Tongue (tissue), 2 donors: ENCODE data around the gene AMELX. TPM values are rescaled to one million over a fixed set of nuclear protein-coding genes. Genes with fewer than 3 reads are reported as not detected.

ENCODE experiments used
- DNase-seq: peaks from one replicate; pipeline ENCODE4 v3.0.0-alpha.2; 2015
- total RNA-seq: library from RNA; depleted of rRNA; stranded (reverse); fragments of >200 nt; gene quantifications from one replicate; pipeline ENCODE4 v1.2.3, GENCODE V29; 2014

AMELX gene
- not detected for total RNA-seq

- no peak for DNase-seq
Observed at GRCh38 chrX:11293113-11293512, at the start of gene AMELX. AMELX (plus strand) TSS chrX:11293413; CDS start chrX:11294789, 1,376 bp downstream.

DNA sequence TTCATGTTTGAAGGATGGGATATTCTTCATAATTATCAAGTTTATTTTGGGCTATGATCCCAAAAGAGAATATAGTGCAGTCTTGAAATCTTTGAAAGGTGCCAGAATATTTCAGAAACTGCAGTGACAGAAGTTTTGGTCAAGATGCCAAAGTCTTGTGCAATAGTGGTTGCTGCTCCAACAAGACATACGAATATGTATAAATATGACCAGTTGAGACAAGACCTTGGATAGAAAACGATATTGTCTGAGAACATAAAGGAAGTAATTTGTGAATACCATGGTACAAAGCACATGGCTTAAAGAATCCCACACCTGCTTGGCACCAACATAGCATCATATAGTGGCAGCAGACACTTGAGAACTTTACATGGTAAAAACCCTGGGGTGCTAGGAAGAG, 48.6 kb upstream of the AMELX start:
- DNase-seq = peak; percentile 63

GRCh38 chrX:11254417-11255109, 38.6 kb upstream of the AMELX start:
- no peak for DNase-seq

DNA sequence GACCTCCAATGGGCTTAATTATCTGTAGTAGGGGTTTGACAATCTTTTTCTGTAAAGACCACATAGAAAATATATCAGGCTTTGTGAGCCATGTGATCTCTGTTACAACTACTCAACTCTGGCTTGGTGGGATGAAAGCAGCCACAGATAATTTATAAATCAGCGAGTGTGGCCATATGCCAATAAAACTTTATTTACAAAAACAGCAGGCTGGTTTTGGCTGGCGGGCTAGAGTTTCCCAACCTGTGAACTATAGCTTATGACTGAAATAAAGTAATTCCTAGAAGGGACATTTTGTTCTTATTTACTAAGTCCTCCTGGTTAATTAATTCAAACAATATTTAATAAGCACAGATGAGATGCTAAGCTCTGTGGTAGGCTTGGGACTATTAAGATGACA, 35.9 kb upstream of the AMELX start:
- no peak for DNase-seq

DNA sequence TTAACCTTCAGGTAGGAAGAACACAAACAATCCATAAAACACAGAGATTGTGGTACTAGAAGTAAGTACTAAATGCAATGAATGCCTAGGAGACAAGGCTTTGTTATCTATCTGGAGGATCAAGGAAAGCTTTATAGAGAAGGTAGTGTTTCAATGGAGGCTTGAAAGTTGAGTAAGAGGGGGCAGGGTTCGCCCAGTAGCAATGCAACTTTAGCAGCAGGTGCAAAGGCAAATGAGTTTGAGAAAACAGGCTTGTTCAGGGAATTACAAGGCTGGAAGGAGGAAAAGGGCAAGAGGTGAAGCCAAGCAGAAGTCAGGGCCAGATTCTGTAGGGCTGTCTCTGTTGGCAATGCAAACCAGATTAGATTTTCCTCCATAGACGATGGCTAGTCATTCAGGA, 35.5 kb upstream of the AMELX start:
- no peak for DNase-seq

- no peak for DNase-seq
Observed at GRCh38 chrX:11259437-11259836, 33.8 kb upstream of the AMELX start.

GRCh38 chrX:11261260-11261659, 32.0 kb upstream of the AMELX start:
- no peak for DNase-seq

- no peak for DNase-seq
Observed at GRCh38 chrX:11264925-11265324, 28.3 kb upstream of the AMELX start.

DNA sequence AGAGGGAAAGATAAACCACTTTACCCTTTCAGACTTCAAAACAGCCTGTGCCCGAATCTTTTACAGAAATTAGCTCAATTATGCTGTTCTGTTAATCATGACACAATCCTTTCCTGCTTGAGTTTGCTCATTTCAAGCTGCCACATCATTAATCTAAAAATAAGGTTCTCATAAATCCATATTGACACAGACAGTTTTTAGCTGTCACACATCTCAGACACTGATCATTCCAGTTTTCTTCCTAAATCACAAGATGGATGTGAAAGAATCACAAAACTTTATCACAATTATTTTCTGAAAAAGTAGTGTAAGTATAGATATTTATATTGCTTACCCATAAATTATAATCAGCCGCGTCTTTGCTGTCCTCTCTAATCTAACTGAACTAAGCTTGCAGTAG, 27.9 kb upstream of the AMELX start:
- DNase-seq = no peak

- peak; percentile 61 for DNase-seq
Observed at GRCh38 chrX:11266573-11267003, 26.6 kb upstream of the AMELX start.

- no peak for DNase-seq
Observed at GRCh38 chrX:11267425-11267824, 25.8 kb upstream of the AMELX start.

DNA sequence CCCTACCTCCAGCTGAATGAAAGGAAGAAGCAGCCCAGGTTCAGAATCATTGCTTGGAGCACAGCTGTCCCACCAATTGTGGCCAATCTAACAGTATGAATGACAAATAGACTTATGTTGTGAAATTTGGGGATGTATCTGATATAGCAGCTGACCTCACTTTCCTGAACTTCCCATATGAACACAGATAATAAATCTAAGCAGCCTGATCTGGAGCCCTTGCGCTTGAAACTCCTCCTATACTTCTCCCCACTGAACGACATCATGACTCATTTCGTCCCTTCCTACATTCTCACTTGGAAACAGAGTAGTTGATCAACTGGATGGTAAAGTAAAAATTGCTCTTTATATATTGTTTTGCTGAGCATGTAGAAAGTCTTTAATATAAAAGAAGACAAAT, 24.2 kb upstream of the AMELX start:
- no peak for DNase-seq

DNA sequence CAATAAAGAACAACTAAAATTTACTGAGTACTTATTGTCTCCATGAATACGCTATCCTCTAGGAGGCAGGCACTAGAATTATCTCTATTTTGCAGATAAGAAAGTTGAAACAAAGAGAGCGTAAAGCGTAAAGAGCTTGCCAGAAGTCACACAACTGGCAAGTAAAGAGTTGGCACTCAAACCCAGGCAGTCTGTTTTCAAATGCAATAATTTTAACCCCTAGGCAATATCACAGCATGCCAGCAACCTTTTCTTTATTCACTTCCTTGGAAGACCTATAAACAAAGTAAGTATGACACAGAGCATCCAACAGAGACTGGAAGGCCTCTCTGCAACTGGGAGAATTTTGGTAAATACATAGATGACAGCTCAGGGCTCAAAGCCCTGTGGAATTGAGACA, 23.2 kb upstream of the AMELX start:
- DNase-seq = no peak

GRCh38 chrX:11272290-11272689, 20.9 kb upstream of the AMELX start:
- no peak for DNase-seq

DNA sequence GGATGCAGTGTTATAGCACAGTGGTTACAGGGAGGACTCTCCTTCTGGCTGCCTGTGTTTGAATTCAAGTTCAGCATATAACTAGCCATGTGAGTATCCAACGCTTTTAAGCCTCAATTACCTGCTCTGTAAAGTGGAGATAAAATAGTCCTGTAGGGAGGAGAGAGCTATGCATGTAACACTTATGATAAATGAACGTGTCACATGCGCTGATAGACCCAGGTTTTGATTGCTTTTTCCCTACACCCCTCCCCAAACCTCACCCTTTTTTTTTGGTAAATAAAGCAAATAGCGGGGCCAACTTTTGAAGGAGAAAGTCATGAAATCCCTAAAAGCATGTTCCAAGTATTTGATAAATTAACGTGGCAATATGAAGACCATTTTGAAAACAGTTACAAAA, 20.4 kb upstream of the AMELX start:
- no peak for DNase-seq

GRCh38 chrX:11273544-11273943, 19.7 kb upstream of the AMELX start:
- no peak for DNase-seq

DNA sequence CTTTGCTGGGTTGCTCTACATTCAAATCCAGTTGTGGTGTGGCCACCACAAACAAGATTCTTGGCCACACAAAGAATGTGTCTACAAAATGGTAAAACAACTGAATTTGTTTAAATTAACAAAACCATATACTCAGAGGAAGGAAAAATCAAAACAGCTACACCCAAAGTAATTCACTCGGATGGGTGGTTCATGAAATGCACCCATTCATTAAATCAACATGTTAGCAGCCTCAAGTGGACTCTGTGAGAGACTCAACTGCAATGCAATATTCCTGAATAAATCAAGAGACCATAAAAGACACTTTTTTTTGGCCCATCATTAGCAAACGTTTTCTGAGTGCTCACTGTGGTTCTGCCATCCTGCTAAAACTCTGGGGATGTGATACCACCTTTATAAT, 11.2 kb upstream of the AMELX start:
- no peak for DNase-seq

- DNase-seq = peak; percentile 6
Observed at GRCh38 chrX:11285651-11286050, 7.6 kb upstream of the AMELX start.

DNA sequence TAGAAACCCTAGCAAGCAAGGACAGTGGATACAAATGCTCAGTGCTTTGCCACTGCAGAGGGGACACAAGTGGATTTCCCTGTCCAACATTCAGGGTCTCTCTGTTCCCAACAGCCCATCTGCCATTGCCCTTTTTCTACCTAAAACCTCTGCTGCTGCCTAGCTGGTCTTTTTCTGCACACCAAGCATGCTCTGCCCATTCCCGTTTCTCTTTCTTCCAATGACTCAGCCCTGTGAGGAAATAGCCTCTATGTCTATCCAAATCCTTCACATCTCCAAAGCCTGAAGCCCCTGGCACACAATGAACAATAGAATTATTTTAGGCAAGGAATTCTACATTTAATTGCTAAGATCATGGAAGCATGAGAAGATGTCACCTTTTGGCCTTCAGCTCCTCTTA, 5.7 kb upstream of the AMELX start:
- no peak for DNase-seq

DNA sequence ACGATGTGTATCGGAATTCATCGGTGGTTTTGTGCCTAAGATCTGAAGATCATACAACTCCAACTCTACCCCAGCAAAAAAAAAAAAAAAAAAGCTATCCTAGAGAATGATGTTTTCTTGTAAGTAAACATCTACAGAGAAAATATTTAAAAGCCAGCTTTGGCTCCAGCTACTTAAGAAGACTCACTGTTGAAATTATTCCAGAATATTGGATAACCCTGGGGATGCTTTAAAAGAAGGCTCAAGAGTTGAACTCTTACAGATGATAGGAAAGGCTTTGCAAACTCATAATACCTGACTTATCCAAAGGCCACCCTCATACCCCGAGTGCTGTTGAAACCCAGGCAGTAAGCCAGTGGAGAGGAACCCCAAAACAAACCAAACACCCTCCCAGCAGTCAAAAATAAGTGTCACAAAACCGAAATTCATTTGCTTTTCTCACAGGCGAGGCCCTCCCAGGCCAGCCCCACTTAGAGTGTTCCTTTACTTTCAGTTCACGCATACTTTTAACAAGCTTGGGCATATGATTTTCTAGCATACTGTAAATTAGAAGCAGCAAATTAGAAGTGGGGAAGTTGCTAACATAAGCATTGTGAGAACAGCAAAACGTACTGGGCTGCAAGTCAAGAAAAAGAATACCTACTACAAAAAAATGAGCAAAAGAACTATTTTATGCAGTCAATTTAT, 2.7 kb upstream of the AMELX start:
- no peak for DNase-seq

DNA sequence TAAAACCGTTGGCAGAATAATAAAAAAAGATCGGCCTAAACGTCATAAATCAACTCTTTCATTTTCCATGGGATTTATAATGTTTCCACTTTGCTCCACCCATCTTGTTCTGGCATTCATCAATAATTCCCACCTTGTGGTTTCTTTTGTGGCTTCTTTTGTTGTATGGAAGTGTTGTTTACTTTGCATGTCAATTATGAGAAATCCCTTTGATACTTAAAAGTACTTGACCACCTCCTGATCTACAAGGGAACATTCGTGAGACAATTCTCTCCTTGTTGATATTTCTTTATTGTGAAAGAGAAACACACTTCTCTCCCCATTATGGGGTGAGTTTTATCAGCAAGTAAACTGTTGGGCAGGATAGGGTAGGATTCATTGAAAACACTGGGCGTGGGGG, 2.8 kb downstream of the AMELX start:
- DNase-seq = no peak

- no peak for DNase-seq
Observed at GRCh38 chrX:11298600-11298999, 5.4 kb downstream of the AMELX start.

DNA sequence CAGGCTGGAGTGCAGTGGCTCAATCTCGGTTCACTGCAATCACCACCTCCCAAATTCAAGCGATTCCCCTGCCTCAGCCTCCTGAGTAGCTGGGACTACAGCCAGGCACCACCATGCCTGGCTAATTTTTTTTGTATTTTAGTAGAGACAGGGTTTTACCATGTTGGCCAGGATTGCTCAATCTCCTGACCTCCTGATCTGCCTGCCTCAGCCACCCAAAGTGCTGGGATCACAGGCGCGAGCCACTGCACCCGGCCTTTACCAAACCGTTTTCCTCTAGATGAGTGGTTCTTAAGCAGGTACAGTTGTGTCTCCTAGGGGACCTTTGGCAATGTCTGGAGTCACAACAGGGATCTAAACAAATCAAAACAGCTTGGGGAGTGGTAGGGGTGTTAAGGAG, 11.6 kb downstream of the AMELX start:
- no peak for DNase-seq

- DNase-seq = no peak
Observed at GRCh38 chrX:11305641-11306040, 12.4 kb downstream of the AMELX start.
